GM19025 (cell line): ENCODE measurements around the gene PTPN9.

Source experiments
- ATAC-seq: cut with Tn5 transposase; IDR thresholded peaks from one replicate; pipeline ENCODE4 v1.9.1; 2021; ENCODE audit warnings: mild to moderate bottlenecking, low read depth, moderate library complexity; ENCODE audit not compliant: unreplicated experiment

The PTPN9 gene

DNA sequence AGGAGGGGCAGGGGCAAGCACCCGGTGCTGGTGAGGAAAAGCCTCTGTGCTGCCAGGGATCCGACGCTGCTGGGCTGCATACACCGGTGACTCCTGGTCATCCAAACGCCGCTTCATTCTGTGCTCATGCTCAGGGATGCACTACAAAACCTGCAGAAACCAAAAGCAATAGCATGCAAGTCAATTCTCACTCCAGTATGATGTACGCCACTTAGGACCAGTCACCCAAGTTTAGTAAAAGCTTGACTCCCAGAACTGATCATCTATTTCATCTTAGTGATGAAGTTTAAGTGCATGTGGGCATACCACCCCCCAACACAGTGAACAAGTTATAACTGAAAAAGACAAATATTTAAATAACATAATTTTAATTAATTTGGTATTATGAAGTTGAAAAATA lies 148.9 kb downstream of the PTPN9 start:
- no peak for ATAC-seq

DNA sequence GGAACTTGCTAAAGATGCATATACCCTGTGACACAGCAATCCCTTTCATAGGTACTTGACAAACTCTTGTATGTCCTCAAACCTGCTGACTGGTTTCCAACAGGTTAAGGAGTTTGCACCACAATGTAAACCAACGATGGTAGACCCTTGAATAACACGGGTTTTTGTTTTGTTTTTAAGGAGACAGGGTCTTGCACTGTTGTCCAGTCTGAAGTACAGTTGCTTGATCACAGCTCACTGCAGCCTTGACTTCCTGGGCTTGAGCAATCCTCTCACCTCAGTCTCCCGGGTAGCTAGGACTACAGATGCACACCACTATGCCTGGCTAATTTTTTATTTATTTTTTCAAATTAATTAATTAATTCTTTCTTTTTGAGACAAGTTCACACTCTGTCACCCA lies 151.0 kb downstream of the PTPN9 start:
- no peak for ATAC-seq

DNA sequence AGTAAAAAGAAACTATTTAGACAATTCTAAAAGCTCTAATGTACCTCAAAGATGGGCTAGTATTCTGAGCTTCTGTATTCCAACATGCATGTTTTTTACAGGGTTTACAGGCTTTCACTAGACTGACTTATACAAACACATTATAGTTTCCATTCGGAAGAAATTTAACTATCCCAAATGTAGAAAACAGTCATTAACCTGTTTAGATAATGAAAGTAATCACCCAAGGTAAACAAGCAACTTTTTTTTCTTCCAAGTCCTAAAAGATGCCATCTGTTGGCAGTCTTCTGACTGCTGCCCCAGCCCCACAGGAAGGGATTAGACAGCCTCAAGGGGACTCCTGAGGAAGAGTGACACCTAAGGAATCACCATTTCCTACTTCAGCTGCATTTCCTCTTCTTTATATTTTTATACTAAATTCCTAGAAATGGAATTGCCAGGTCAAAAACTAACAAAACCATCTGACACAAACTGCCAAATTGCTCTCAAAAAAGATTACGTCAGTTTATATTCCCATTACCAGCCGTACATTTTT lies 153.1 kb downstream of the PTPN9 start:
- ATAC-seq: no peak

GRCh38 chr15:75422554-75422953 lies 156.6 kb downstream of the PTPN9 start:
- no peak for ATAC-seq

DNA sequence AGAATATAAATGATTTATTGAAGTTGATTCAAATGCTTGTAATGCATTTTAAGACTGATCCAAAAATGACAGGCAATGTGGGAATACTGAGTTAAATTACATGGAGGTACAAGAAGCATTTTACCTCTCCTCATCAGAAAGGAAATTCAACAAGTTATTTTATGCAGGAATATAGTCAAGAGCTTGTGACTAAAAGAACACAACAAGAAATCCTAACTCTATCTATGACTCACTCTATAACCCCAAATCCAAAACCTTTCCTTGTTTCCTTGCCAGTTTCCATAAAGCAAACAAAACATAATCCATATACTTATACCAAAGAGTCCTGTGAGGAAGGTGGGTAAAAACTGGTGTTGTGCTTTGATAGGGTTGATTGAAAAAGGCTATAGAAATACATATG lies 158.4 kb downstream of the PTPN9 start:
- no peak for ATAC-seq

GRCh38 chr15:75416584-75416983 lies 162.5 kb downstream of the PTPN9 start:
- no peak for ATAC-seq
